Stimulated activated naive CD4-positive, alpha-beta T cell treated with Interleukin-2 at 50 U/mL for 16 hours (primary cell): ENCODE measurements around the gene RBM44.

Source experiments
- DNase-seq: peaks from one replicate; lab custom pipeline; 2025; lab: John Stamatoyannopoulos, UW

Gene RBM44

DNA sequence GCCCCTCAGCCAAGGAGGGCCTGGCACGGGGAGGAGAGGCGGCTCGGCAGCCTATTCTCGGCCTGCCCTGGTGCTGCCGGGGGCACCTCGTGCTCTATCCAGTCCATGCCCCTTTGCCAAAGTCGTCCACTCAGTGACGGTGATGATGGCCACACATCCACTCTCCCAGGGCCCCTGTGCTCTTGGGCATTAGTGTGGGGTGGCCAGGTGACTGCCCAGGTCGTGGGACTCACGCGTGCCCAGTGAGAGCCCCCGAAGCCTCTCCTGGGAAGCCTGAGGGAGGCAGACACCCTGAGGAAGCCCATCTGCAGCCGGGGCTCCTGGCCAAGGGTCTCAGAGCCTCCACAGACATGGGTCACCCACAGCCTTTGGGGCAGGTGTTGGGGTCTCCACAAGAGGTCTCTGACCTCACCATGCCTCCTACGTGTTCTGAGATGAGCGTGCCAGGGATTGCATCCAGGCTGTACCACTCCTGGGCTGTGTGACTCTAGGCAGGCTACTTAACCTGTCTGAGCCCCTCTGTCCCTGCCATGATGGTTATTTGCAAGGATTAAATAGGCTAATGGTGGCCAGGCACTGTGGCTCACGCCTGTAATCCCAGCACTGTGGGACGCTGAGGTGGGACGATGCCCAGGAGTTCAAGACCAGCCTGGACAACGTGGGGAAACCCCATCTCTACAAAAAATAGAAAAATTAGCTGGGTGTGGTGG lies 73.8 kb downstream of the RBM44 start:
- no peak for DNase-seq

DNA sequence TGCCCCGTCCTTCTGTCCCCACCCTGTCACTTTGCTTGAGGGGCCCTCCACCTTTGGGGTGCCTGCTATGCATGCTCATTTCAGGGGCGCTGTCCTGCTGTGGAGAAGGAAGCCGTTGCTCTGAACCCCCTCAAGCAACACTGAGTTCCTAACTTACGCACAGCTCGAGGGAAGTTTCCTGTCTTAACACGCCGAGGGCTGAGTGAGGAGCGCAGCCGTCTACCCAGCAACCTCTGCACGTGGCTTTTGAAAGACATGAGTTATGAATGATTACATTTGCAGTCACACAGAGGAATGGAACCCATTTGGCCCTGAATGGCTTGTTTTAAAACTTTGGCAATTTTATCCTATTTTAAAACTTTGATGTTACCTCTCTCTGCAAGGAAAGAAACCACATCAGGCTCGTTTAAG lies 74.8 kb downstream of the RBM44 start:
- no peak for DNase-seq

DNA sequence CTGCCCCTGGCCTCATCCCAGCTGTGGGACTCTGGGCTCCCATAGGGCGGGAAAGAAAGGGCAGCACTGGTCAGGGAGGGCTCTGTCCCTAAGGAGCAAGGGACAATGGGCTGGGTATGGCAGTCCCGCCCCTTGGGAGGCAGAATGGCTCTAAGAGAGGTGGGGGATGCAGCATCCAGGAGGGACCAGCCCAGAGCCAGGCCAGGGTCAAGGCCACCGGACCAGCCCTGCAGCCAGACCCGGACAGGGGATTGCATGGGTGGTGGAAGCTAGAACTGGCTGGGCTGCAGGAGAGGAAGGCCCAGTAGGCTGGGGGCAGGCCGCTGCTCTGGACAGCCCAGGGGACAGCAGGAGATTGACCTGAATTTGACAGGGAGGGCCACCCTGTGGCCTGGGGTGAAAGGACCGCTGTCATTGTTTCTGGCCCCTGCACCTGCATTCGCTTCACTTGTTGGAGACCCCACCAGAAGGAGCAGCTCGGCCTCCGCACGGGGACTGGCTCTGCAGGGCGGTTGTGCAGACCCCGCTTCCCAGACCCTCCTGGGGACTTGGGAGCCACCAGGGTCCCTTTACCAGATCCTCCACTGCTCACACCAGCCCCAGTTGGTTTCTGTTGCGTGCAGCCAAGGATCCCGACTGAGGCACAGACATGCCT lies 75.4 kb downstream of the RBM44 start:
- no peak for DNase-seq

DNA sequence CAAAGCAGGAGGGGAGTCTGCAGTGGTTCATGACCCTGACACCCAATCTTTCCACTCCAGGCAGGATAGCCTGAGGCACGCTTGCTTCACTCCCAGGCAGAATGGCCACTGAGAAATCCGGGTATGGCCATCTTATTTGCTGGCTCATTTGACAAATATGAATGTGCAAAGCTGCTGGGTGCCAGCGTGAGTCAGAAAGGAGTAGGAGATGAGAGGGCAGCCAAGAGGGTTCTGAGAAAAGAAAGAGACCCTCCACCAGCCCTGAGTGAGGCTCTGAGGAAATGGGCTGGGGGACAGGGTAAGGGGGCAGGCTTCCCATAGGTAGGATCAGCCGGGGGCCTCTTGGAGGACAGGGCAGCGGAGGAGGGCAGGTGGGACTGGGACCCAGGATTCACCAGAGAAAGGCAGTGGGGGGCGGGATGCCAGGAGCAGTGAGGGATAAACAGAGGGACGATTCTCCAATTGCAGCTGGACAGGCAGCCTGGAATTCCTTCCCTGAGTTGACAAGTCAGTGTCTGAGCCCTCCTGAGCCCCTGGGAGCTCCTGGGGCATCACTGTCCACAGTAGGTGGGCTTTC lies 76.1 kb downstream of the RBM44 start:
- DNase-seq: no peak

DNA sequence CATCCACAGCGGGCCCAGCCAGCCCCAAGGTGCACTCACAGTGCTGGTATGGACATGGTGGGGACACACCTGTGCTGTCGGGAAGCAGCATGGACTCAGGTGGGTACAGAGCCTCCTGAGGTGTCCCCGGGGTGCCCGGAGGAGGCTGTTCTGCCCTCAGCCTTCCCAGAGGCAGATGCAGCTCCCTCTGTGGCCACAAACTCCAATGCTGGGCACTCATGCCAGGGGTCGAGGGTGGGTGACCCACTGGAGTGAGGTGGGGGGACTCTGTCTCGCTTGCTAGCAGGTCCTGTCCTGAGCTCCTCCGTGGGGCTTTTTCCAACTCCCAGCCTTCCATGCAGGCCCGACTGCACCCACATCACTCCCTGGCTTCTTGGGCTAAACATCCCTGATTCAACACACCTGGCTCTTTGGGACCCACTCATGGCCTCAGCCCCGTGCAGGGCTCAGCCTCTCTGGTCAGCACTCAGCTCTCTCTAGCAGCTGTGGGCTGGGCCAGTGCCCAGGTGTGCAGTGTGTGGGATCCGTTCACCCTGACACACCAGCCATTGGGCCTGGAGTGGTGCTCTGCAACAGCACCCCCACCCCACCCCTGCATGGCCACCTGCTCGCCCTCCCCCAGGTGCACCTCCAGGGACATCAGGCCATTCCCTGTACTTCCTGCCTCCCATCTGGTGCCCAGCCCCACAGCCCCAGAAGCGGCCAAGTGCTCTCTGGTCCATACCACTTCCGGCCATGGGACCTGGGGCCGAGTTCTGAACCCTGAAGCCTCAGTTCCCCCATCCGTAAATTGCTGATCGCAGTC lies 76.9 kb downstream of the RBM44 start:
- no peak for DNase-seq

DNA sequence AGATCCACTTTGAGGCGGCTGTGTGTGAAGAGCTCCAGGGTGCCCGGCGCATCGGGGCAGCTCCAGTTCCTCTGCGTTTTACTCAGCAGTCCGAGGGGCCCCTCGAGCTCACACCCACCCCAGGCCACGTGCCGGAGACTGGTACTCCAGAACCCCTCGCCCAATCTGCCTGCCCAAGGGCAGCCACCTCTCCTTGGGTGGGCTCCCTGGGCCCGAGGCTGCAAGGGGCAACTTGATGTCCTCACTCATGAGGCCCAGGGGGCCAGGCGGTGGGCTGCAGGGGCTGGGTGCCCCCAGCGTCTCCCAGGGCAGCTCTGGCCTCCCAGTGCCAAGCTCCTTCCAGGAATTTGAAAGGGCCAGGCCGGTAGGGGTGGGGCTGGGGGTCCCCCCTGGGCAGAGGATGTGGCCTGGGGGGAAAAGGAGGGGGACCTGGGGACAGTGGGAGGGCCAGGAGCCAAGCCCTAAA lies 77.5 kb downstream of the RBM44 start:
- no peak for DNase-seq

DNA sequence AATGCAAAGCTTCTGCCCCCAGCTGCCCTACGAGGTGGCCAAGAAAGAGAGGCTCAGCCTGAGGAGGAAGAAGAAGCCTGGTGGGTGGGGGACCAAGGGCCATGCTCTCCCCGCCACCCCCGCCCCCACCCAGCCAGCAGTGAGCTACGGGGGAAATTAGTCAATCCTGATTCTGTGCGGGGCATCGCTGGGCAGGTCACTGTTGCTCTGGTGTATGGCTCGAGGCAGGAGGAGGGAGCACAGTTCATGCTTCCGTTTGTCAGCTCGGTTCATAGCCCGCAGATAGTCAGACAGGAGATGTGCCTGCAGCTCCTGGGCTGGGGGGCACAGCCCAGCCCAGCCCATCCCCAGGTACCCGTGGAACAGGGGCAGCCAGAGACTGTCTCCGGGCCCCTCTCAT lies 78.0 kb downstream of the RBM44 start:
- no peak for DNase-seq

DNA sequence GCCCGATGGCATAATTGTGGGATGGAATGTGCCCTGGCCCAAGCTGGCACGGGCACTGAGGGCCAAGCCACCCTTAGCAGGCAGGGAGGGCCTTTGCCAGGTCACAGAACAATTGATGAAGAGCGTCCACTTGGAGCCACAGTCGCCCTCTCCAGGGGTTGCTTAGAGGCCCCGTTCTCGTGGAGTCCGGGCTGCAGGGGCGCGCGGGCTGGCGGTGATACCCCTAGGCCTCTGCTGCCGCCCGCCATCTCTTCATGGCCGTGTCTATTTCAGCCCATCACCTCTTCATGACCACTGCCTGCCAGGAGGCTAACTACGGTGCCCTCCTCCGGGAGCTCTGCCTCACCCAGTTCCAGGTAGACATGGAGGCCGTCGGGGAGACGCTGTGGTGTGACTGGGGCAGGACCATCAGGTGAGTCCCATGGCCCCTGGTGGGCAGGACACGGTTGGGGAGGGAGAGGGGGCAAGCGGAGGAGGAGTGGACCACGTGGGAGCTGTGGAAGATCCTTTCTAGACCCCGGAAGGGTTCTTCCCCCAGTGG lies 78.4 kb downstream of the RBM44 start:
- no peak for DNase-seq

DNA sequence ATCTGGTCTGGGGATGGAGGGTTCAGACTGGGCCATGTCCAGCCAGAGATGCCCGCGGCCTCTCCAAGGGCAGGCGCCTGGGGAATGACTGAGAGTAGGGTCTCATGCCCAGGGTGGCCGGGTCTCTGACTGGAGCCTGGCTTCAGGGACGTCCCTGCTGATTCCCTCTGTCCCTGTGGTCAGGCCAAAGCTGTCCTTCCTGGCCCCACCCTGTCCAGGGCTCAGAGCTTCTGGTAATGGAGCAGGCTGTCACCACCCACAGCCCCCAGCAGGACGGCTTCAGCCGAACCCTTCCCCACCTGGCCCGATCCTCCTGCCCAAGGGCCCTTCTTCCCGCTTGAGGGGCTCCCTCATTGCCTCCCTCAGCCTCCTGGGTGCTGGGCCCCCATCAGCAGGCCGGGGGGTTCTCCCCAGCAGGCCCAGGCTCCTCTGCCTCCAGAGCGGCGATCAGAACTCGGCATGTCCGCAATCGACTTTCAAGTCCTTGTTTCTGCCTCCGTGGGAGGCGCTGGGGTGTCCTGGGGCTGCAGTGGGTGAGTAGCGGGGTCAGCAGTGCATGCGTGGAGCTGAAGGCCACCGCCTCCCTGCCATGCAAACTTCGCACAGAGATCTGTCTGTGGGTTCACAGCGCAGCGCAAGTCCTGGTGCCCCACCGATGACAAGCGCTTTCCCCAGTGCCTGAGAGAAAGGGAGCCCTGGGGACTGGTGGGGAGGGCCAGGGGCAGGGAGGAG lies 79.2 kb downstream of the RBM44 start:
- no peak for DNase-seq

DNA sequence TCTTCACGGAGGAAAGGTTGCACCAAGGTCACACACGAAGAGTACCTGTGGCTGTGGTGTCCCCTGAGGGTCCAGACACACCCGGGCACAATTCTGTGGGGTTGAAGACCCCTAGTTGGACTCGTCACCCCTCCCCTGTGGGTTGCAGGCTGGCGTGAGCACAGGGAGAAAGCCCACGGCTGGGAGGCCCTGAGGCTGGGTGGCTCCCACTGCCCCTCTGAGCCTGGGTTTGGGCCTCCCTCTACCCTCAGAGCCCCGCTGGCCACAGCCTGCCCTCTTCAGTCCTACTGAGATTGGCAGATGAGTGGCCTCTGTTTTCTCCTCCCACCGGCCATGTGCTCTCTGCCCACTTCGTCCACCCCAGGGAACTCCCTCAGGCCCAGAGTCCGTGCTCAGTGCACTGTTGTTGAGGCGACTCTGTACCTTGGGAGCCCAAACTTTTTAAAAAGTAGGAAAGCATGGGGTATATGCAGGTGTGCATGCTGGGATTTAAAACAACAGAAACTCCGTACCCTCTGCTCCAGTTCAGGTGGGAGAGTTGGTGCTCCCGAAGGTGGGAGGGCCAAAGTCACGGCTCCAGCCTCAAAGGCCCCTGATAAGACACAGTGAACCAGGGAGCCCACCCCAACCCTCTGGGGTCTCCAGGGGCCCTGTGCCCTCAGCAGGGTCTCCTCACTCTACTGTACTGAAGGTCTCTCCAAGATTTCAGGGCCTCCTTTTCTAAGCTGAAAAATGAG lies 79.9 kb downstream of the RBM44 start:
- DNase-seq: no peak

DNA sequence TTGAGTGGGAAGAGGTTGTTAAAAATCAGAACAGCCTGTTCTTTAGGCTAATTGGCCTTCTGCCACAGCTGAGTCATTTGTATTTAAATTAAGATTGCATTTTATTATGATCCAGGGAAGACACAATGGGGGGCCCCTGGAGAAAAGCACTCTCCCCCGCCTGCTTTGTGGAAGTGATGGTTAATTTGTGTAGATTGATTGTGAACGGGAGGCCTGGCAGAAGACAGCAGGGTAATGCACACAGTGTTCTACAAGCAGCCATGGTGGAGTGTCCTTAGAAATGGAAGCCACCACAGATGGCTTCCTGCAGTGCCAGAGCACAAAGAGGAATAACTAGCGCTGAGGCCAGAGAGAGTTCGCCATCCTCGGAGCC lies 80.5 kb downstream of the RBM44 start:
- DNase-seq: no peak

DNA sequence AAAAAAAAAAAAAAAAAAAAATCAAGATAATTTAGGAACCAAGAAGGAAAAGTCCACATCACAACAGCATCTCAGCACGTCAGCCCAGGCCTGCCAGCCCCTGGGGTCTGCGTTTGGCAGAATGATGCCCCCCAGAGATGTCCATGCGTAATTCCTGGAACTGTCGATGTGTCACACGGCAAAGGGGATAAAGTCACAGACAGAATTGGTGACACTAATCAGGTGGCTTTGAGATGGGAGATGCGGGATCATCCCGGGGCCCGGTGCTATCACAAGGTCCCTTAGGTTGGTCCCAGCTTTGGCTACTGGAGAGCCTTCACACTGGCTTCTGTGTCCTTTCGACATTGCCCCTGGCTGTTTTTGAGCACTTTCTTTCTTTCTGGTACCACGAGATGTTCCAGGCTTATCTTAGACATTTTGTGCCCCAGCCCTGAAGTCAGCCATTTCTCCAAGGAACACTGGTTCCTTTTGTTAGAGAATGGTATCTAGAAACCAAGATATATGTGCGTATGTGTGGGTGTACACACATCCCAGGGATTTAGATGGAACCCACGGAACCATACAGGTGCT lies 81.5 kb downstream of the RBM44 start:
- no peak for DNase-seq

DNA sequence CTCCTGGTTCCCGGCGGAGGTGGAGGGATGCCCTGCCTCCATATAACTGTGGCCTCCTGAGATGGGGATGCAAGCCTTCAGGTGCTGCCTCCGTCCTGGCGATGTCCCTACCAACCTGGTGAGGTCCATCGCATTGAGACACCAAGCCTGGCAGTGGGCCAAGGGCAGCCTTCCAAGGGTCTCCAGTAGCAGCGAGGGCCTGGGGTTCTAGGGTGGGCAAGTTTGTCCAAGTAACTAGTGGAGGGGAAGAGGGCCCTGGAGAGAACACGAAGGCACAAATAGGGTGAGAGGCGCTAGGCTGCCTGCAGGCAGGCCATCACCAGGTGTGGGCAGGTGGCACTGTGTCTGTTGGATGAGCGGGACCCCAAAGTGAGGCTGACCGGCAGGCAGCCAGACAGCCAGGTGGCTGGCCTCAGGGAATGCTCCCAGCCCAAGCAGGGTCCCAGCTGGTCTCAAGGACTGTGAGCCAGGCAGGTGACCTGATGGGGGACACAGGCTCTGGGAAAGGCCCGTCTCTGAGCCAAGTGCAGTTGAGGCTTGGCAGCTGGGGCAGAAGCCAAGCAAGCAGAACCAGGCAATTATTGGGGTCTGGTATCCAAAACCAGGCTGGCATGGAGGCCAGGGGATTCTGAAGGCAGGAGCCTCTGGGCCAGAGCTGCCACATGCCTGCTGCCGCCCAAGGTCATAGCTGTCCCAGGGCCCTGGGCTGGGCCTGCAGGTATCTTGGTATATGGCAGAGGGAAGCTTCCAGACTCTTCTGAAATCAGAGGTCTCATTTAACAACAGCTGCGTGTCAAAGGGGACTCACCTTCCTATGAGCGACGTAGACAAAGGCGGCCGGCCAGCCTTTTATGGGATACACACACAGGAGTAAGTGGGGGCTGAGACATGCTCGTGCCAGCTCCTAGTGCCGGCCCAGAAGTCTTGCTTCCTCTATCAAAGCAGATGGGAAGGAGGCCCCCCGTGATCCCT lies 84.2 kb downstream of the RBM44 start:
- no peak for DNase-seq

DNA sequence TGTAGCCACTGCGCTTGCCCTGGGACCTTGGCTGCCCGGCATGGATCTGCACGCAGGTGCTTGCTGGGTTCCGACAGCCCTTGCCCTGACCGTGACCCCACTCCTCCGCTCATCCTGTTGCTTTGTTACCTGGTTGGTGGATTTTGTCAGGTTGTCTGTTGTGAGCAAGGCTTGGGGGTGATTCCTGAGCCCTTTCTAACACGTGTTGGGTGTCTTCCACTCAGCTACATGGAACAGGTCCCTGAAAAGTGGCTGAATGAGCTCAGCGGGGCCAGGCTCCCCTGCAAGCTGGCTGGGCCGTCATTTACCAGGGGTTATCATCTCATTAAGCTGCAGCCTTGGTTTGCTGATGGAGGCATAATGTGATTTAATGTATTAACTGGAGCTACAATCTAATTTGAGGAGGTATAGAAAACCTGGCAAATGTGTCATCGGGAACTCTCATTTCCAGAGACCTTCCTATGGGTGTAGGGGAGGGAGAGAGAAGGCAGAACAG lies 85.4 kb downstream of the RBM44 start:
- DNase-seq: no peak

DNA sequence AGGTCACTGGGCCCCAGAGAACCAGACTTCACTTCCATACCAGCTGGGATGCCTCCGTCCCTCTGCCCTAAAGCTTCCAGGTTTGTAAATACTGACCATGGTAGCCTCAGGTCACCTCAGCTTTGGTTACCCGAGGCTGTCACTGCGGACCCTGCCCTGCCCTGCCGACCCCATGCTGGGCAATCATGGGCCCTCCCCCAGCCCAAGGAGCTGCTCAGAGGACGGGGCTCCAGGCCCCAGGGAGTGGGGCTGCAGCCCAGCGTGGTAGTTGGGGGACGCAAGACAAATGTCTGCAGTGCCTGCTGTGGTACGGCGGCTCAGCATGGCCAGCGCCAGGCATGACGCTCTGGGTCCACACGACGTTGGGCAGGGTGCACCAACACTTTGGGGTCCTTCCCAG lies 86.1 kb downstream of the RBM44 start:
- no peak for DNase-seq

DNA sequence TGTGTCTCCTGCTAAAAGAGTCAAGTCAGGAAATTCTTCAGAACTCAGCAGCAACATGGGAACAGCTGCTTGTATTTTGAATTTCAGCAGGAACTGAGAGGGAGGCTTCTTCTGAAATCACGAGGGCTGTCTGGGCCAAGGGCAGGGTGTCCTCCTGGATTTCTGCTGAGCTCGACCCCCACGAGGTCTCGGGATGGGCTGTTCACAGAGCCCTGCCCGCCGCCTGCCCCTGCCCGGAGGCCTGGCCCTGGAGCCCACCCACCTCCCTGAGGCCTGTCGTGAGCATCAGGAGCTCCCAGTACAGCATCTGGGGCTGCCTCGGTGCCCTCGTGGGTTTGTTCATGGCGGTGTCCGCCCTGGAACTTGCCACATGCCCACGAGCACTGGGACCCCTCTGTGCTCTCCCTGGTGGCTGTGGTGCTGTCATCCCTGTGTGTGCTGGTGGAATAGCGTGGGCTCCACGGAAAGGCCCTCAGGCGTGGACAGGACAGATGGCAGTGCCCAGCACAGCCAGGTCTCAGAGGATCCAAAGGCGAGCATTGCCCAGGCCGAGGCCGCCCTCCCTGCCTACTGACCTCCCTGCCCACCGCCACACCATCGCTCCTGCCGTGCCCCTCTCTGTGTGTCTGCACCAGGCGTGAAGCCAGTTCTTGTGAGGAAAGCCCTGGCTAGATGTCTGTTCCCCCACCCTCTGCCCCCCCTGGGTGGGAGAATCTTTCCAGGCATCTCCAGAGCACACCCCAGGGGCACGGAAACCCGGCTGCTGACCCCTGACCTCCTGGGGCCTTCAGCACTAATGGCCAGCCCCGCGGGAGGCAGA lies 86.7 kb downstream of the RBM44 start:
- DNase-seq: no peak

DNA sequence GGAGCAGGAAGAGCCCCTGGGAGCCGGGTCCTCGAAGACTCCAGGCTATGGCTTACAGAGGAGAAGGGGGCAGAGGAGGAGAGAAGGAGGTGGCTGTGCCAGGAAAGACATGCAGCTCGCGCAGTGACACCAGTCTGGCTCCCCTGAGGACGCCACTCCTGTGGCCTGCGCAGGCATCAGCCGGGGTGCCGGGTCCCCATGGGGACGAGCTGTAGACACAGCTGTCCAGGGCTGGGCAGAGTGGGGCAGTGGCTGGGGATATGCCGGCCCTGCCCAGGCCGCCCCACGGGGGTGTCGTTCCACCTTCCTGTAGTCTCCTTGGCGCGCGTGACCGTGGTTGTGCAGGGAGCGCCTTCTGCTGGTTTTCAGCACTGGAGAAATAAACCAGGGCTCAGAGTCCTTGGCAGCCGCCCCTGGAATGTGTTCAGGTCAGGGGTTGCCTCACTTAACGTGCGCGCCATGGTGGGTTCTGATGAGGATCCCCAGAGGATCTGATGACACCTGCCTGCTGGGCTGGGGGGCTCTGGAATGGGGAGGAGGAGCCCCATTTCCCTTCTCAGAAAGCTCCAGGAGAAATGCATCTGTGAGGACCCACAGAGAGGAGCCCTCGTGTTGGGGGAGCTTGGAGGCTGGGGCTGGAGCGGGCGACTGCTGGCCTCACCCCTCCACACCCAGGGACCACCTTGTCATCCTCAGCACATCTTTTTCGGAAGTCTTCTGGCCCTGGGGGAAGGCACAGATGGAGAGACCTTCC lies 87.5 kb downstream of the RBM44 start:
- no peak for DNase-seq
